ENCODE measurements around the gene NPFF. TPM values are rescaled to one million over a fixed set of nuclear protein-coding genes. Genes with fewer than 3 reads are reported as not detected.

NPFF gene
- total and polyA plus RNA-seq, 8 donors: 0.99 TPM; not detected in 7

GRCh38 chr12:53532524-53533445 is 25.5 kb upstream of the NPFF start:
- H3K9me3 ChIP-seq: no peaks in the 10 kb centered on the region
- no peaks in the 10 kb centered on the region for H3K27me3 ChIP-seq
- peak in 2 of 4 donors; percentile 16 to 18 for ATAC-seq
- 79 to 87% methylated on average over 7 of the region's 7 CpGs for WGBS, 2 donors
- intact Hi-C loops (cut with DNase I): no loop called here
- peaks cover 3 to 8% (median 6%) of the 10 kb centered on the region in 3 donors for H3K4me1 ChIP-seq
- H3K27ac ChIP-seq: peak overlapping the region in 1 of 4 donors; percentile 10
- H3K4me3 ChIP-seq: no peak overlapping the region
- H3K36me3 ChIP-seq: peaks cover 3 to 80% (median 31%) of the 10 kb centered on the region in 3 donors
- DNase-seq: no peak
- no peak for TF ChIP-seq CTCF (IDR thresholded peaks at IDR 0.05)
- no peak for FAIRE-seq

- Histone ChIP-seq H3K4me1 (peaks cover 0 to 2% (median 0%) of the 10 kb centered on the region in 3 donors), H3K27ac (no peak overlapping the region), H3K27me3 (no peaks in the 10 kb centered on the region), H3K4me3 (no peak overlapping the region), H3K9me3 (no peaks in the 10 kb centered on the region), H3K36me3 (peaks cover 3 to 75% (median 30%) of the 10 kb centered on the region in 3 donors)
- 69 to 71% methylated on average over 3 of the region's 3 CpGs for WGBS, 2 donors
- FAIRE-seq: no peak
- no peak for ATAC-seq
- intact Hi-C loops (cut with DNase I): no loop called here
- TF ChIP-seq CTCF (IDR thresholded peaks at IDR 0.05): no peak
- DNase-seq: no peak
These were observed 24.7 kb upstream of the NPFF start for GRCh38 chr12:53532021-53532420.

GRCh38 chr12:53530920-53531319 is 23.6 kb upstream of the NPFF start:
- Histone ChIP-seq H3K27me3 (no peaks in the 10 kb centered on the region), H3K36me3 (peaks cover 3 to 64% (median 21%) of the 10 kb centered on the region in 3 donors), H3K4me1 (peaks cover 0 to 2% (median 0%) of the 10 kb centered on the region in 3 donors), H3K9me3 (no peaks in the 10 kb centered on the region), H3K4me3 (no peak overlapping the region), H3K27ac (no peak overlapping the region)
- FAIRE-seq (no peak), ATAC-seq (no peak), DNase-seq (no peak)
- WGBS, 2 donors: 92 to 97% methylated on average over 4 of the region's 4 CpGs
- intact Hi-C loops (cut with DNase I): no loop called here
- TF ChIP-seq CTCF (IDR thresholded peaks at IDR 0.05): no peak

GRCh38 chr12:53530061-53530460 is 22.8 kb upstream of the NPFF start:
- peaks cover 0 to 2% (median 0%) of the 10 kb centered on the region in 3 donors for H3K4me1 ChIP-seq

More at GRCh38 chr12:53530061-53530460, 22.8 kb upstream of the NPFF start:
- 82 to 93% methylated on average over 2 of the region's 2 CpGs for WGBS, 2 donors
- no peak for TF ChIP-seq CTCF (IDR thresholded peaks at IDR 0.05)
- intact Hi-C loops (cut with DNase I): no loop called here
- H3K36me3 ChIP-seq: peaks cover 3 to 57% (median 14%) of the 10 kb centered on the region in 3 donors
- H3K9me3 ChIP-seq: no peaks in the 10 kb centered on the region
- DNase-seq (no peak), FAIRE-seq (no peak), ATAC-seq (no peak)
- H3K27me3 ChIP-seq: no peaks in the 10 kb centered on the region
- no peak overlapping the region for H3K4me3 ChIP-seq
- no peak overlapping the region for H3K27ac ChIP-seq
